ENCODE results near the gene SPATA3. TPM values are rescaled to one million over a fixed set of nuclear protein-coding genes. Genes with fewer than 3 reads are reported as not detected.
A peak's percentile ranks its signal among the peaks of the same experiment; 100 is the strongest.

SPATA3 gene
- polyA plus RNA-seq, 2 donors, result not detected

DNA sequence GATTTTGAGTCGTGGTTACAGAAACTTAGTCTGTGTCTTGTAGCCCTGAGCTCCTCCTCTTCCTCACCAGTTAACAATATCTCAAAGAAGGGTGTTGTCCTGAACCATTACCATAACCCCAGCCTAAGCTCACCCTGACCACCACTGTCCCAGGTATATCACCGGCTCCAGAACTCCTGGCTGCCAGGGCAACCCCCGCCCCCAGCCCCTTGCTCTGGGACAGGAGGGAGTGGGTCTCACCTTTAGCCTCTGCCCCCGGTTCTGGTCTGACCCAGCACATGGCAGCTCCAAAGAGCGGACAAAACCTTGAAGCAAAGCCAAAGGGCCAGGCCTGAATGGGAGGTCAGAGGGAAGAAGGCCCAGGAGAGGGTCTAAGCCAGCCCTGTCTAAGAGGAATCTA, 55.2 kb downstream of the SPATA3 start:
- Histone ChIP-seq H3K4me3 (ENCODE audit: low read depth in 1 of 2, low read length in 2 of 2) (no peak overlapping the region), H3K9me3 (ENCODE audit: control insufficient read depth in 2 of 2, insufficient read depth in 1 of 2, low read depth in 1 of 2, low read length in 1 of 2) (no peaks in the 10 kb centered on the region), H3K36me3 (ENCODE audit: control insufficient read depth in 2 of 2, insufficient read depth in 2 of 2, low read length in 1 of 2) (no peaks in the 10 kb centered on the region), H3K4me1 (ENCODE audit: control insufficient read depth in 2 of 2, insufficient read depth in 2 of 2, low read length in 1 of 2) (peaks cover 4% of the 10 kb centered on the region in 2 donors), H3K27me3 (ENCODE audit: control insufficient read depth in 1 of 2, insufficient read depth in 2 of 2, low read length in 2 of 2) (no peaks in the 10 kb centered on the region), H3K27ac (ENCODE audit: low read depth in 2 of 2, low read length in 1 of 2) (no peak overlapping the region)
- WGBS, 2 donors, result 72 to 82% methylated on average over 5 of the region's 5 CpGs

DNA sequence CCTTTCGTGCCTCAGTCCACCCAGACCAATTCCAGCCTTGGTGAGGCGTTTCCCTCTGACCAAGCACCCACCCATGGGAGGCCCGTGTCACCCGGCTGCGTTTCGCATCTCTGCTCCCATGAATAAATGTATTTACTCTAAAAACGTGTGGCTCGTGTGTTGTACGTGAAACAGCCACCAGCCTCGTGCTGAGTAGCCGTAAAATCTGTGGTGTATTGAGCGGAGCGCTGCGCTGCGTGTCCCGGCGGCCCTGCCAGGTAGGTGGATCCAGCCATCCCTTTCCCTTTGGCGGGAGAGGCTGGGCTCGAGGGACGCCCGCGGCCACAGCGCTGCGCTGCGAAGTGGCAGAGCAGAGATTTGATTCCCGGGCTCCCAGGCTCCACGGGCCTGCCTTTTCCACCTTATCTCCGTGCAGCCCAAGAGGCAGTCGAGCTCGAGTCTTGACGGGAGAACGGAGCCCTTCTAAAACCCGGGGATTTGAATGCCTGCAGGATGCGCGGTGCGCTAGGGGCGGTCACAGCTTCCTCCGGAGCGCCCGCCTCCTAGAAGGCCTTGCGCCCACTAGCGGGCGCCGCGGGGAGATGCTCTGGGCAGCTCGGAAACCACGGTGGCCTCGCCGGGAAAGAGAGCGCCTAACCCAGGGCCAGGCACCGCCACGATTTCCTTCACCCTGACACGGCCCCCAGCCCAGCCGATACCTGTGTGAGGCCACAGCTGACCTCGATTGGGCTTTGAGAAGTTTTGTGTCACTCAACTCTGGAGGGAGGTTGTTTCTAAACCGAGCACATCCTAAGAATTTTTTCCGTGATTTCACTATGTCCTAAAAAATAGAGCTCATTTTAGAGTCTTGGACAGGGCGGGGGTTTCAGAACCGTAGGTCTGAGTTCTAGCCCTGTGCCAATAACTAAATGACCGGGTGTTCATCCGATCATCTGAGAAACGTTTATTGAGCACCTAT, 56.9 kb downstream of the SPATA3 start:
- Histone ChIP-seq H3K9me3 (ENCODE audit: control insufficient read depth in 2 of 2, insufficient read depth in 1 of 2, low read depth in 1 of 2, low read length in 1 of 2) (no peaks in the 10 kb centered on the region), H3K27me3 (ENCODE audit: control insufficient read depth in 1 of 2, insufficient read depth in 2 of 2, low read length in 2 of 2) (no peaks in the 10 kb centered on the region), H3K4me1 (ENCODE audit: control insufficient read depth in 2 of 2, insufficient read depth in 2 of 2, low read length in 1 of 2) (peaks cover 4% of the 10 kb centered on the region in 2 donors), H3K27ac (ENCODE audit: low read depth in 2 of 2, low read length in 1 of 2) (peak overlapping the region in 1 of 2 donors; percentile 50), H3K4me3 (ENCODE audit: low read depth in 1 of 2, low read length in 2 of 2) (peak overlapping the region; percentile 48 to 56), H3K36me3 (ENCODE audit: control insufficient read depth in 2 of 2, insufficient read depth in 2 of 2, low read length in 1 of 2) (no peaks in the 10 kb centered on the region)
- 6% methylated on average over 58 to 62 of the region's 62 CpGs for WGBS, 2 donors

DNA sequence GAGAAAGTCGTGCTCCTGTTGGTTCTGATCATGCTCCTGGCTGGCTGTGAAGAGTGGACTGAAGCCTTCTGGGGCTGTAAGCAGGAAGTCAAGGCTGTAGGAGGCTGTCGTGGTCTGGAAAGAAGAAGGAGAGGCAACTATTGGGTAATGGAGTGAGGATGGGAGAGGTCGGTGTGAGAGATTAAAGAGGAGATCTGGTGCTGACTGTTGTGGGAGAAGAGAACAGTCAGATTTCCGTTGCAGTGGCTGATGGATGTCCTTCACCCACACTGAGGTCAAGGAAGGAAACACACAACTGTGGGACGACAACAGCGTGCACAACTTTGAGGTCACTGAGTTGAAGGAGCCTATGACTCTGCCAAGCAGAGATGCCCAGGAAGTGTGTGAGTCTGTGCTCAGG, 57.9 kb downstream of the SPATA3 start:
- H3K4me3 ChIP-seq (ENCODE audit: low read depth in 1 of 2, low read length in 2 of 2), result no peak overlapping the region
- peaks cover 4% of the 10 kb centered on the region in 2 donors for H3K4me1 ChIP-seq (ENCODE audit: control insufficient read depth in 2 of 2, insufficient read depth in 2 of 2, low read length in 1 of 2)
- WGBS, 2 donors, result 78 to 81% methylated on average over 6 of the region's 6 CpGs
- H3K36me3 ChIP-seq (ENCODE audit: control insufficient read depth in 2 of 2, insufficient read depth in 2 of 2, low read length in 1 of 2), result no peaks in the 10 kb centered on the region
- no peaks in the 10 kb centered on the region for H3K9me3 ChIP-seq (ENCODE audit: control insufficient read depth in 2 of 2, insufficient read depth in 1 of 2, low read depth in 1 of 2, low read length in 1 of 2)
- no peak overlapping the region for H3K27ac ChIP-seq (ENCODE audit: low read depth in 2 of 2, low read length in 1 of 2)
- no peaks in the 10 kb centered on the region for H3K27me3 ChIP-seq (ENCODE audit: control insufficient read depth in 1 of 2, insufficient read depth in 2 of 2, low read length in 2 of 2)

DNA sequence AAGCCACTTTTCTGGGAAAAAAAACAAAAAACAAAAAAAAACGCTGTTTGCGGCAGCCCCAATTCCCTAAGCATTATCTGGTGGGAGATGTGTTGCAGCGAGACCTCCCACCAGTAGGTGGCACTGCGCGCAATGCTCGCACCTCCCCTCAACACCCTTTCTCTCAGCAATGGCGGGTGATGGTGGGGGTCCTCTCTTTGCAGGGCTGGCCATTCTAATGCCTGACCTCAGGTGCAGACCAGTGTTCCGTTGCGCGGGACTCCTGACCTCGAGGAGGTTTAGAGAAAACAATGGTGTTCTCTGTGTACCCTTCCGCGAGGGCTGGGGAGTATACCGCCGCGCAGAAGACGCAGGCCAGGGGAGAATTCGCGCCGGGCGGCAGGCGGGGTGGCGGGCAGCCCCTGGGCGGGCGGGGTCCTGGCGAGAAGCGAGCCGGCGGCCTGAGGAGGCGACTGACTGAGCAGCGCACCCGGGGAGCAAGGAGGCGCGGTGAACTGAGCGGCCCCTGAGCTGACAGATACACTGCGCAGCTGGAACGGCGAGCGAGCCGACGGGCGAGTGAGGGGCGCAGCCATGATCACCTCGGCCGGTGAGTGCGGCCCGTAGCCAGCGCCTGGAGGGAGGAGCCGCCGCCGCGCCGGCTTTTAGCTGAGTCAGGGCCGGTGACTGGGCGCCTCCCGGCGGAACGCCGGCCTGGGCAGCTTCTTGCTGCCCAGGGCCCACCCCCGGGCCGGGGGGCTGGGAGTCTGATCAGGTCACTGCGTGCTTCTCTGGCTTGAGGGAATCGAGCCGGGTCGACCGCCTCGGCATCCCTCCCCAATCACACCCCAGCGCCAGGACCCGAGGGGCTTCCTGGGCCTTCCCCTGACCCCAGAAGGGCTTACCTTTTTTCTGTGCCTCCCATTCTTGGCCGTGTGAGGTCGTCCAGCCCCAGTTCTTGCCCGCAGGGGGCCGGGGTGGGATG, 60.8 kb downstream of the SPATA3 start, which contains the start of gene PSMD1:
Gene PSMD1 (plus strand): TSS at position 415 of the 964 bp plus-strand sequence. CDS start 159 bp downstream, at position 574.
- no peaks in the 10 kb centered on the region for H3K9me3 ChIP-seq (ENCODE audit: control insufficient read depth in 2 of 2, insufficient read depth in 1 of 2, low read depth in 1 of 2, low read length in 1 of 2)
- H3K4me1 ChIP-seq (ENCODE audit: control insufficient read depth in 2 of 2, insufficient read depth in 2 of 2, low read length in 1 of 2), result peaks cover 4% of the 10 kb centered on the region in 2 donors
- H3K27me3 ChIP-seq (ENCODE audit: control insufficient read depth in 1 of 2, insufficient read depth in 2 of 2, low read length in 2 of 2), result no peaks in the 10 kb centered on the region
- WGBS, 2 donors, result 0% methylated on average over 66 to 73 of the region's 73 CpGs
- H3K4me3 ChIP-seq (ENCODE audit: low read depth in 1 of 2, low read length in 2 of 2), result peak within 1 kb of the TSS; percentile 85 to 96
- H3K36me3 ChIP-seq (ENCODE audit: control insufficient read depth in 2 of 2, insufficient read depth in 2 of 2, low read length in 1 of 2), result no peaks in the 10 kb centered on the region
- H3K27ac ChIP-seq (ENCODE audit: low read depth in 2 of 2, low read length in 1 of 2), result peak within 1 kb of the TSS; percentile 86 to 96

DNA sequence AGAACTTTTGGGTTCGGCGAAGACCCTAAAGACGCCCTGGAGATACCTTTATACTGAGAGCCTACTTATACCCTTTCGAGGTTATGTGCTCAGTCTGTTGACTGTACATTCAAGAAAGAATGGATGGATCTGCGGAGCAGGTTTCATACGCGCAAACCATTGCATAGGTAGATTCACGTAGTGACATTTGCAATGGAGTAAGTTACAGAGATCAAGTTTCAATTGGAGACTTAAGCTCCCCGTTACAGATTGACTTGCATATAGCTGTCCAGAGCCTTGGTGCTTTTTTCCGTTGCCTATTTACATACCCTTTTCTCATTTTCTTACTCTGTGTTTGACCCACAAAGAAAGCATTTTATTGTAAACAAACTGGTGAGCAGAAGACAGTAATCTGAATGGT, 61.7 kb downstream of the SPATA3 start:
- H3K4me1 ChIP-seq (ENCODE audit: control insufficient read depth in 2 of 2, insufficient read depth in 2 of 2, low read length in 1 of 2), result no peaks in the 10 kb centered on the region
- H3K27me3 ChIP-seq (ENCODE audit: control insufficient read depth in 1 of 2, insufficient read depth in 2 of 2, low read length in 2 of 2), result no peaks in the 10 kb centered on the region
- H3K36me3 ChIP-seq (ENCODE audit: control insufficient read depth in 2 of 2, insufficient read depth in 2 of 2, low read length in 1 of 2), result no peaks in the 10 kb centered on the region
- no peaks in the 10 kb centered on the region for H3K9me3 ChIP-seq (ENCODE audit: control insufficient read depth in 2 of 2, insufficient read depth in 1 of 2, low read depth in 1 of 2, low read length in 1 of 2)
- H3K4me3 ChIP-seq (ENCODE audit: low read depth in 1 of 2, low read length in 2 of 2), result peak overlapping the region; percentile 85 to 96
- 4 to 5% methylated on average over 10 of the region's 10 CpGs for WGBS, 2 donors
- no peak overlapping the region for H3K27ac ChIP-seq (ENCODE audit: low read depth in 2 of 2, low read length in 1 of 2)

Other genes with a start within 250 kb of the SPATA3 start
- gene ITM2C, start 131.2 kb upstream of the SPATA3 start, polyA plus RNA-seq, result 10 to 100 TPM in 1 of 2 donors, 1 to 10 TPM in 1; 4.2 to 14.8 TPM
- gene GPR55, start 70.9 kb upstream of the SPATA3 start, polyA plus RNA-seq, result under 1 TPM; 0.28 to 0.88 TPM
- gene C2orf72, start 41.4 kb downstream of the SPATA3 start, polyA plus RNA-seq, result under 1 TPM; 0.28 to 0.47 TPM
- gene PSMD1, start 60.7 kb downstream of the SPATA3 start, polyA plus RNA-seq, result 10 to 100 TPM; 18.0 to 38.6 TPM
- gene HTR2B, start 128.9 kb downstream of the SPATA3 start, polyA plus RNA-seq, result 1 to 10 TPM in 1 of 2 donors, under 1 TPM in 1; 0.49 to 1.3 TPM
- gene ARMC9, start 202.5 kb downstream of the SPATA3 start, polyA plus RNA-seq, result 1 to 10 TPM; 2.9 to 3.6 TPM

All from esophagus (tissue), 2 donors.